Measurements from ENCODE around the gene TUBB. TPM values are rescaled to one million over a fixed set of nuclear protein-coding genes. Genes with fewer than 3 reads are reported as not detected.

TUBB gene
- total and polyA plus RNA-seq, 2 of the 4 experiments (the other 2 are of a cell fraction), result 1,401 to 2,004 TPM

GRCh38 chr6:30766461-30767157 is 46.5 kb downstream of the TUBB start (continued):
- no peak for TF ChIP-seq ELK1 (IDR thresholded peaks at IDR 0.05; ENCODE audit: borderline replicate concordance, low read depth, low read length)
